Measurements from ENCODE around the gene CSNK1G2. TPM values are rescaled to one million over a fixed set of nuclear protein-coding genes. Genes with fewer than 3 reads are reported as not detected.
A peak's percentile ranks its signal among the peaks of the same experiment; 100 is the strongest.

The CSNK1G2 gene
- total RNA-seq, 1 experiment from 2014 or later, result 100.0 TPM

DNA sequence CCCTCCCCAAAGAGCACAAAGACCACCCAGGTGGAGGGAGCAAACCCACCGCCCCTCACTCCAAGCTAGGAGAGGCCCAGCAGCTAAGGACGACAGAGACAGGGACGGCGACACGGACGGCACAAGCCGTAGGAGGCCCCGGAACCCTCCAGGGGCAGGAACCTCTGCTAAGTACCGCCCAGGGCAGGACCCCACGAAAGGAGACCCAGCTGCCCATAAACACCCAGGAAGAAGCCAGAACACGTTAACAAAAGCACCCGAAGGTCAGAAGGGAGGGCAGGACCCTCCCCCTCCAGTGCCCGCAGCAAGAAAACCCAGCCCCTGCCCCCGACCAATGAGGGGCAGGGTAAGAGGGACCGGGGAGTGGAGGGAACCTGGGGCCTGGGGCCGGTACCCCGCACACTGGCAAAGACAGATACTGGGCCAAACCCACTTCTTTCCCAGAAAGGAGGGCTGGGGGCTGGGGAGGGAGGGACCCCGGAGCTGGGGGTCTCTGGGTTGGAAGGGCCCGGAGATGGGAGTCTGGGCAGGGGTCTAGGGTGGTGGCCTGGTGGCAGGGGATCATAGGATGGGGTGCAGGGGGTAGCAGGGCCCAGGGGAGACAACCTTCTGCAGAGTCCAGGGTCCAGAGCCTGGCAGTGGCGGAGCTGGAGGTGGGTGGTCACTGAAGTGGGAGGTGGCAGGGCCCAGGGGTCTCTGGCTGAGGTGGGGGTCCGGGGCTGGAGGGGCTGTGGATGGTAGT lies 72.1 kb downstream of the CSNK1G2 start:
- Histone ChIP-seq H3K23me2 (ENCODE audit: insufficient read length, low read depth, low read length, poor library complexity, severe bottlenecking) (peaks cover 4% of the 10 kb centered on the region), H3K79me1 (ENCODE audit: insufficient read depth, low read depth, low read length, poor library complexity, severe bottlenecking) (no peaks in the 10 kb centered on the region), H3K9me3 (ENCODE audit: control insufficient read depth, low read depth, low read length) (no peaks in the 10 kb centered on the region), H2BK20ac (ENCODE audit: low read depth, low read length, poor library complexity, severe bottlenecking) (no peak overlapping the region), H2BK5ac (ENCODE audit: insufficient read length, low read length) (no peak overlapping the region), H4K20me1 (ENCODE audit: control insufficient read depth, insufficient read depth, insufficient read length) (no peaks in the 10 kb centered on the region), H3T11ph (ENCODE audit: low read length) (no peak overlapping the region), H3K79me2 (ENCODE audit: insufficient read depth, low read length) (no peaks in the 10 kb centered on the region; the same call in 1 of the 2 replicates), H2BK120ac (ENCODE audit: low read depth, low read length, poor library complexity, severe bottlenecking) (no peak overlapping the region), H2AK5ac (ENCODE audit: insufficient read length, low read length) (no peak overlapping the region), H3K27me3 (ENCODE audit: insufficient read depth, low read length) (no peaks in the 10 kb centered on the region), H3K4me2 (ENCODE audit: insufficient read depth, insufficient read length, low read length) (no peak overlapping the region), H3K27ac (ENCODE audit: insufficient read length, low read depth, low read length) (no peak overlapping the region), H2AFZ (ENCODE audit: low read length) (no peak overlapping the region), H3K23ac (ENCODE audit: insufficient read length, low read depth, low read length) (no peak overlapping the region), H3K56ac (ENCODE audit: insufficient read length, low read depth, low read length) (no peak overlapping the region), H4K5ac (ENCODE audit: insufficient read length, low read depth, low read length) (no peak overlapping the region), H4K8ac (replicated peaks; ENCODE audit: insufficient read length, low read depth, low read length) (no peak overlapping the region), H3K9ac (ENCODE audit: extremely low read depth, insufficient read length, low read length) (no peak overlapping the region), H2BK12ac (ENCODE audit: insufficient read length, low read depth, low read length) (no peak overlapping the region), H3K4me1 (ENCODE audit: insufficient read depth, low read length) (no peaks in the 10 kb centered on the region), H3K18ac (ENCODE audit: insufficient read length, low read depth, low read length) (no peak overlapping the region), H3K4ac (ENCODE audit: low read depth, low read length) (no peak overlapping the region), H3K14ac (ENCODE audit: insufficient read depth, low read length) (no peak overlapping the region), H4K91ac (ENCODE audit: insufficient read length, low read depth, low read length) (no peak overlapping the region), H2BK15ac (ENCODE audit: low read depth, low read length) (no peak overlapping the region)
- TF ChIP-seq, protein P1, sequence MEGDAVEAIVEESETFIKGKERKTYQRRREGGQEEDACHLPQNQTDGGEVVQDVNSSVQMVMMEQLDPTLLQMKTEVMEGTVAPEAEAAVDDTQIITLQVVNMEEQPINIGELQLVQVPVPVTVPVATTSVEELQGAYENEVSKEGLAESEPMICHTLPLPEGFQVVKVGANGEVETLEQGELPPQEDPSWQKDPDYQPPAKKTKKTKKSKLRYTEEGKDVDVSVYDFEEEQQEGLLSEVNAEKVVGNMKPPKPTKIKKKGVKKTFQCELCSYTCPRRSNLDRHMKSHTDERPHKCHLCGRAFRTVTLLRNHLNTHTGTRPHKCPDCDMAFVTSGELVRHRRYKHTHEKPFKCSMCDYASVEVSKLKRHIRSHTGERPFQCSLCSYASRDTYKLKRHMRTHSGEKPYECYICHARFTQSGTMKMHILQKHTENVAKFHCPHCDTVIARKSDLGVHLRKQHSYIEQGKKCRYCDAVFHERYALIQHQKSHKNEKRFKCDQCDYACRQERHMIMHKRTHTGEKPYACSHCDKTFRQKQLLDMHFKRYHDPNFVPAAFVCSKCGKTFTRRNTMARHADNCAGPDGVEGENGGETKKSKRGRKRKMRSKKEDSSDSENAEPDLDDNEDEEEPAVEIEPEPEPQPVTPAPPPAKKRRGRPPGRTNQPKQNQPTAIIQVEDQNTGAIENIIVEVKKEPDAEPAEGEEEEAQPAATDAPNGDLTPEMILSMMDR (conservative IDR thresholded peaks at IDR 0.05), result no peak
- peak overlapping the region; percentile 66 for H3K4me3 Mint-ChIP-seq
- DNase-seq, result no peak
- no peak overlapping the region; a peak in 1 of 7 replicates for H3K27ac Mint-ChIP-seq
- peaks cover 5 to 17% of the 10 kb centered on the region in 2 experiments; a peak in 3 of 4 replicates for H3K4me1 Mint-ChIP-seq
- peaks cover 22 to 32% (median 31%) of the 10 kb centered on the region in 3 experiments; a peak in 6 of 7 replicates for H3K36me3 Mint-ChIP-seq (ENCODE audit: insufficient read depth in 1 of 3, low read depth in 3 of 3)
- no peaks in the 10 kb centered on the region for H3K27me3 Mint-ChIP-seq (ENCODE audit: low read depth)
- no peaks in the 10 kb centered on the region; a peak in 2 of 5 replicates for H3K9me3 Mint-ChIP-seq
- no CpG with 5 or more reads among the region's 21 CpGs for WGBS (ENCODE audit: extremely low coverage, insufficient read length, low lambda C conversion rate)
